ELF-1 (cell line): ENCODE data around the gene ZNF469.

Experiments used
- DNase-seq: peaks from one replicate; pipeline ENCODE4 v3.0.0-alpha.2; 2016; ENCODE audit warnings: low read depth, low spot score

Gene ZNF469, protein sequence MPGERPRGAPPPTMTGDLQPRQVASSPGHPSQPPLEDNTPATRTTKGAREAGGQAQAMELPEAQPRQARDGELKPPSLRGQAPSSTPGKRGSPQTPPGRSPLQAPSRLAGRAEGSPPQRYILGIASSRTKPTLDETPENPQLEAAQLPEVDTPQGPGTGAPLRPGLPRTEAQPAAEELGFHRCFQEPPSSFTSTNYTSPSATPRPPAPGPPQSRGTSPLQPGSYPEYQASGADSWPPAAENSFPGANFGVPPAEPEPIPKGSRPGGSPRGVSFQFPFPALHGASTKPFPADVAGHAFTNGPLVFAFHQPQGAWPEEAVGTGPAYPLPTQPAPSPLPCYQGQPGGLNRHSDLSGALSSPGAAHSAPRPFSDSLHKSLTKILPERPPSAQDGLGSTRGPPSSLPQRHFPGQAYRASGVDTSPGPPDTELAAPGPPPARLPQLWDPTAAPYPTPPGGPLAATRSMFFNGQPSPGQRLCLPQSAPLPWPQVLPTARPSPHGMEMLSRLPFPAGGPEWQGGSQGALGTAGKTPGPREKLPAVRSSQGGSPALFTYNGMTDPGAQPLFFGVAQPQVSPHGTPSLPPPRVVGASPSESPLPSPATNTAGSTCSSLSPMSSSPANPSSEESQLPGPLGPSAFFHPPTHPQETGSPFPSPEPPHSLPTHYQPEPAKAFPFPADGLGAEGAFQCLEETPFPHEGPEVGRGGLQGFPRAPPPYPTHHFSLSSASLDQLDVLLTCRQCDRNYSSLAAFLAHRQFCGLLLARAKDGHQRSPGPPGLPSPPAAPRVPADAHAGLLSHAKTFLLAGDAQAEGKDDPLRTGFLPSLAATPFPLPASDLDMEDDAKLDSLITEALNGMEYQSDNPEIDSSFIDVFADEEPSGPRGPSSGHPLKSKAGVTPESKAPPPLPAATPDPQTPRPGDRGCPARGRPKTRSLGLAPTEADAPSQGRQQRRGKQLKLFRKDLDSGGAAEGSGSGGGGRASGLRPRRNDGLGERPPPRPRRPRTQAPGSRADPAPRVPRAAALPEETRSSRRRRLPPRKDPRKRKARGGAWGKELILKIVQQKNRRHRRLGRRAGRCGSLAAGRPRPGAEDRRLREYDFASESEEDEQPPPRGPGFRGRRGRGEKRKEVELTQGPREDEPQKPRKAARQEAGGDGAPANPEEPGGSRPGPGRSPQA (N-terminal part only)

DNA sequence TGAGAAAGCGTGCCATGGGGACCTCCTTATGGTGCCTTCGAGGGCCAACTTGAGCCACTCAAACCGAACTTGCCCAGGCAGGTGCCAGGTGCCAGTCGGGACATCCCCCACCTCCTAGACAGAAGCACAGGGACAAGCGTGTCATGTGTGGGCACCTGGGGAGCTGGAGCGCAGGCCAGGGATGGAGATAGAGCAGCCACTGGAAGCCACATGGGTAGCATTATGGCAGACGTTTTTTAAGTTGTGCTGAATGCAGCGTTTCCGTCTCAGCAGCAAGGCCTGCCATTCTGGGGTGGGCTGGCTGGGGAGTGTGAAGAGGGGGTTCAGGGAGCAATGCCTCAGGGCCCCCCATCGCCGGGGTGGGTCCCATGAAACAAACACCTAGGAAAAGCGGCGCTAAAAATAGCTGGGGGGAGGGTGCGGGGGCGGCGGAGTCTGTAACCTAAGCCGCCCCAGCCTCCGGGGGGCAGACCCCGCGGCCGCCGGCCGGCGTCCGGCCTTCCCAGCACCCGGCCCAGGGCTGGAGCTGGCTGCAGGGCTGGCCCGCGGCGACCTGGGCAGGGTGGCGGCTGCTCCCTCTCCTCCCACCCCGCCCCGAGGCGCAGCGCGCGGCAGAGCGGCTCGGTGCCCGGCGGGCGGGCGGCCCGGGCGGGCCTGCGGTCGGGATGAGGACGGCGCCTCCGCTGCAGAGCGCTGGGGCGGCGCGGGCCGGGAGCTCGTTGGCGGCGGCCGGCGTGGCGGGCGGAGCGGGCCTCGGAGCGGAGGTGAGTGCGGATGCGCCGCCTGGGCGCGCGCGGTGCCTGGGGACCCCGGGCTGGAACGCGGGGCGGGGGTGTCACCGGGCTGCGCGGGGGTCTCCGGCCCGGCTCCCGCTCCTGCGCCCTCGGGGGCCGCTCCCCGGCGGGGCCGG, at the start of gene ZNF469:
Gene ZNF469, plus strand, starts transcription at position 469 of the 910 bp plus-strand sequence. CDS start 44,512 bp downstream, outside the sequence.
- DNase-seq = no peak

DNA sequence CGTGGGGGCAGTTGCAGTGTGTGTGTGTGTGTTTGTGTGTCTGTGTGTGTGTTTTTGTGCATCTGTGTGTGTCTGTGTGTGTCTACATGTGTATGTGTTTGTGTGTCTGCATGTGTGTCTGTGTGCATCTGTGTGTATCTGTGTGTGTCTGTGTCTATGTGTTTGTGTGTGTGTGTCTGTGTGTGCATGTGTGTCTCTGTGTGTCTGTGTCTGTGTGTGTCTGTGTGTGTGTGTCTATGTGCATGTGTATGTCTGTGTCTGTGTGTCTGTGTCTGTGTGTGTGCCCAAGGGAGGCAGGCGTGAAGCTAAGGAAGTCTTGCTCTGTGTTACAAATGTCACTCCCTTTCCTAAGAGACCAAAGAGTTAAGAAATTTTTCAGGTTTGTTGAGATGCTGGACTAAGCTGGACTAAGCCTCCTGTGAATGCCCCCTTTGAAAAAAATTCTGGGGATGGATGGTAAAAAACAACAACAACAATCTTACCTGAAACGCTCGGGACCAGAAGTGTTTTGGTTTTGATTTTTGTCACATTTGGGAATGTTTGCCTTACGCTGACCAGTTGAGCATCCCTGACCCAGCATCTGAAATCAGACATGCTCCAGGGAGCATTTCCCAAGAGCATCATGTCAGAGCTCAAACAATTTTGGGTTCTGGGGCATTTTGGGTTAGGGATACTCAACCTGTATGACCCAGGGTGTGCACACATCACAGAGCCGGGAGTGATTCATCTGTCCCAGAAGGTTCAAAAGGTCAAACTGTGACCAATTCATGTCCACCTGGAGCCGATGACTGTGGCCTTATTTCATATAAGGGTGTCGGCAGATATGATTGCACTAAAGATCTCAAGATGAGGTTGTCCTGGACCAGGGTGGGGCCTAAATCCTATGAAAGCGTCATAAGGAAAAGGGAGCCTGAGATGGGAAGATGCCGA, 48.6 kb upstream of the ZNF469 start:
- DNase-seq = no peak

DNA sequence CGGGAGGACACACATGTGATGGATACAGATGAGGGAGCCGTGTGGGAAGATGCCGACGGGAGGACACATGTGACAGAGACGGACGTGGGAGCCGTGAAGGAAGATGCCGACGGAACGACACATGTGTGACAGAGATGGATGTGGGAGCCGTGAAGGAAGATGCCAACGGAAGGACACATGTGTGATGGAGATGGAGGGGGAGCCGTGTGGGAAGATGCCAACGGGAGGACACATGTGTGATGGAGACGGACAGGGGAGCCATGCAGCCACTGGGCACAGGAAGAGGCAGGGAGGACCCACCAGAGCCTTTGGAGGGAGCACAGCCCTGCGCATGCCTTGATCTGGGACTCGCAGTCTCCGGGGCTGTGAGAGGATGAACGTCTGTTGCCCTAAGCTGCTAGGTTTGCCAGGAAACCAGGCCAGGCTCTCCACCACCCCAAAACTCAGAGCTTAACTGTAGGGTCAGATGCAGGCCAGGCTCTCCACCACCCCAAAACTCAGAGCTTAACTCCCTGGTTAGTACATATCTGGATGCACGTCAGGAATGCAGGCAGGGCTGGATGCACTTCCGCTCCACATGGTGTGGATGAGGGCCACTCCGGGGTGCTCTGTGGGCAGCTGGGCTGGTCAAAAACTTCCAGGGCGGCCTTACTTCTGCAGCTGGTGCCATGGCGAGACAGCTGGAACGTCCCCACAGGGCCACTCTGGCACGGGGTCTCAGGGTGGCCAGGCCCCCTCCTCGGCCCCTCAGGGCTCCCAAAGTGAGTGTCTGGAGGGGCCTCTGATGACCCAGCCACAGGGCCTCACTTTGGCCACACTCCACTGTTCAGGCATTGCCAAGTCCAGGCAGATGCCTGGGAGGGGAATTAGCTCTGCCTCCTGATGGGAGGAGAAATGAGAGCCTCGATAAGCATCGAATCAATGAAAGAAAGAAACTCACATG, 47.7 kb upstream of the ZNF469 start:
- no peak for DNase-seq

DNA sequence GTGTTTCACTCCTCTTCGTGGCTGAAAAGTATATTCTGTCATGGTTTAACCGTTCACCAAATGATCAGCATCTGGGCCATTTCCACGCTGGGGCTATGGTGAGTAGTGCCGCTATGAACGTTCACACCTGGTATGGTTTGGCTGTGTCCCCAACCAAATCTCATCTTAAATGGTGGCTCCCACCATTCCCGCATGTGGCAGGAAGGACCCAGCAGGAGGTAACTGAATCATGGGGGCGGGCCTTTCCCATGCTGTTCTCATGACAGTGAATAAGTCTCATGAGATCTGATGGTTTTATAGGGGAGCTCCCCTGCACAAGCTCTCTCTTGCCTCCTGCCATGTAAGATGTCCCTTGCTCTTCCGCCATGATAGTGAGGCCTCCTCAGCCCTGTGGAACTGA, 45.7 kb upstream of the ZNF469 start:
- DNase-seq = no peak

DNA sequence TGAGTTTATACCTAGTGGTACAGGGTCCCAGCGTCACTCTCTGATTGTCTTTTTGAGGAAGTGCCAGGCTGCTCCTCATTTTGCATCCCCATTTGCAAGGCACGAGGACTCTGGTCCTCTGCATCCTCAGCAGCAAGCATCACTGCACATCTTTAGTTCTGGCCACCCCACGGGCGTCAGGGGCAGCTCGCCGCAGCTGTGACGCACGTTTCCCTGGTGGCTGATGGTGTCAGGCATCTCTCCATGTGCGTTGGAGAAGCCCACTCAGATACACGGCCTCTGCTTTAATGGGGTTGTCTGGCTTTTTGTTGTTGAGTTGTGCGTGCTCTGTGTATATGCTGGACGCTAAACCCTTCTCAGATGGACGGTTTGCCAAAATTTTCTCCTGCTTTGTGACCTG, 45.2 kb upstream of the ZNF469 start:
- no peak for DNase-seq

DNA sequence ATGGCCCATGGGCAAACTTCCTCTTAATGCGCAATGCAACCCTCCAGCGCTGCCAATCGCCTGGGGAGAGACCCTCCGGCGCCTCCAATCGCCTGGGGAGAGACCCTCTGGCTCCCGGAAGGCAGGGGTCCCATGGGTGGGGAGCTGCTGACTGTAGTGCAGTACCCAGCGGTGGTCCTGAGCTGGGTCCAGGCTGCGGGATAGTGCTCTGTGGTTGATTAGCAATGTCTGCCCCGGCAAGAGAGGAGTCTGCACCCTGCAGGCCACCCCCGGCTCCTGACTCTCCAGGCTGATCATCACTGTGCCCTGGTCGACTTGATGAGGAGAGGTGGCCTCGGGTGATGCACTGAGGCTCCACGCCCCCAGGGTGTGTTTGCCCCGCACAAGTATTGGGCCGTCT, 44.6 kb upstream of the ZNF469 start:
- DNase-seq = no peak

DNA sequence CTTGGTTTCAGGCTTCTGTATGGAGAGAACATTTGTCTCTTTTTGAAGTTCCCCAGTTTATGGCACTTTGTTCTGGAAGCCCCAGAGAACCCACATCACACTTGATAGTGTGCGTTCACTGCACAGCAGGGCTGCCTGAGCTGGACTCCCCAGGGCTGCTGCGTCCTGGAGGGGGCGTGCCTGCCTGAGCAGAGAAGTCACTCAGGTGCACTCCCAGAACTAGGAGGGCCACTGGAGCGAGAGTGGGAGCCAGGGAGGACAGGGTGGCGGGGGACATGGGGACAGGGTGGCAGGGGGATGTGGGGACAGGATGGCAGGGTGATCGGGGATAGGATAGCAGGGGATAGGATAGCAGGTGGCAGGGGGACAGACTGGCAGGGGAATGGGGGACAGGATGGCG, 43.9 kb upstream of the ZNF469 start:
- no peak for DNase-seq

DNA sequence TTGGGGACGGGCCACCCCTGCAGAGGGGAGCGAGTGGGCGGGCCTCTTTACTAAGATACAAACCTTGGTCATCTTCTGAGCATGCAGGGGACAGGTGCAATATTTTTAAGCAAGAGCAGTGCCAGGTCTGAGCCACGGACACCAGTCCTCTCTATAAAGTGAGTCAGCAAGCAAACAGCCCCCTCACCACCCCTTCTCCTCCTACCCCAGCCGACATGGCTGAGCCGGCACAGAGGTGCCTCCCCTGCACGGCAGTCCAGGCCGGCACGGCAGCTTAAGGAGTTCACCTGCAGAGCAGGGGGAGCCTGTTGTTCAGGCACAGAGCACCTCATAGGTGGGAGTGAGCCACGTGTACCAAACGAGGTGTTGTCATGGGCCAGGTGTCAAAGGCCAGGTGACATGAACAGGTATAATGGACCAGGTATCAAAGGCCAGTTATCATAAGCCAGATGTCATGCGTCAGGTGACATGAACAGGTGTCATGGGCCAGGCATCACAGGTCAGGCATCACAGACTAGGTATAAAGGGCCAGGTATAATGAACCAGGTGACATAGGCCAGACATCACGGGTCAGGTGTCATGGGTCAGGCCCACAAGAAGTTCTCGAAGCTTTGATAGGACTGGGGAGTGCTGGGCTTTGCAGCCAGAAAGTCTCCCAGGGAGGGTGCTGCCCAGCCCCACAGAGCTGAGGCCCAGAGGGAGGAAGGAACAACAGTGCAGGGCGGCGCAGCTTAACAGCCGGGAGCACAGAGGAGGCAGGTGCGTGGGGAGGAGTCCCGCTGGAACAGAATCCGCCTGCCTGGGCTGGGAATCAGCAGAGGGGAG, 42.6 kb upstream of the ZNF469 start:
- no peak for DNase-seq

DNA sequence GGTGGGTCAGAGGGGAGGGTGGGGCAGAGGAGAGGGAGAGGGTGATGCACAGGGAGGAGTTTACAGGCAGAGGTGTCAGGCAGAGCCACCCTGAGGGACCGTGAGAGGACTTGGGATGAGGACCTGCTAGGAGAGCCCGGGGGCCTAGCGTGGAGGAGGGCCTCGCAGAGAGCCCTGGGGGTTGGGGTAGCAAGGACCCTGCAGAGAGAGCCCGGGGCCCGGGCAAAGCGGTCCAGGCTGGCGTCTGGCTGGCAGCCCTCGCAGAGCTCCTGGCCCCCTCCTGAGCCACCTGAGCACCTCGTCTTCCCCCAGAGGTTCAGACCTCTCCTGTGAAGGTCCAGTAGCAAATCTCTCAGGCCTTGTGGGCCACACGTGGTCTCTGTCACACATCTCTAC, 42.0 kb upstream of the ZNF469 start:
- DNase-seq = no peak

DNA sequence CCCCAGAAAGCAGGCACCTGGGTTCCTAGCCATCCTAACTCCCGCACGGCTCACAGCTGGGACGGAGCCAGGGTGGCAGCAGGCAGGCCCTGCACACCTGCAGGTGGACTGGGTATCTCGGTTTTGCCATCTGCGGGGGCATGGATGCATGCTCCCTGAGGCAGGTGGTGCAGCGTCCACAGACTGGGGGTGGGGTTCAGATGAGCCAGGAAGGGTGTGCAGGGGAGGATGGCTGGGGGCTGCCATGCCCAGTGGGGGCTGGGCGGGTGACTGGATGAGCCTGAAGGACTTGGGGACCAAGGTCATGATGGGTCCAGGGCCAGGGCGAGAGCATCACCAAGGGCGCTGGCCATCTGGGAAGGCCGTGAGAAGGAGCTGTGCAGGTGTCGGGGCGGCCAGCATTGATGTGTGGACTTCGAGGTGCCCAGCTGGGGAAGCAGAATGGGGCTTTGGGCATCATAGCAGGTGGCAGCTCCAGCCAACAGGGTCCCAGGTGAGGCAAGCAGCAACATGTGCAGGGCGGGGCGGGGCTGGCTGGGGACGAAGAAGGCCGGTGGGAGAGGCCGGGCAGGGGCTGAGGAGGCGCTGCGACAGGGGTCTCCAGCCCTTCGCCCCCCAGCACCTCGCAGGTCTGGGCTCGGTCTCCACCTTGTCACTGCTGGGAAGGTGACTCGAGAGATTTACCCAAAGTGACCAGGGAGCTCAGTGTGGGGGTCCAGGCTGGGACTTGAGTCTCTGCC, 41.0 kb upstream of the ZNF469 start:
- no peak for DNase-seq

DNA sequence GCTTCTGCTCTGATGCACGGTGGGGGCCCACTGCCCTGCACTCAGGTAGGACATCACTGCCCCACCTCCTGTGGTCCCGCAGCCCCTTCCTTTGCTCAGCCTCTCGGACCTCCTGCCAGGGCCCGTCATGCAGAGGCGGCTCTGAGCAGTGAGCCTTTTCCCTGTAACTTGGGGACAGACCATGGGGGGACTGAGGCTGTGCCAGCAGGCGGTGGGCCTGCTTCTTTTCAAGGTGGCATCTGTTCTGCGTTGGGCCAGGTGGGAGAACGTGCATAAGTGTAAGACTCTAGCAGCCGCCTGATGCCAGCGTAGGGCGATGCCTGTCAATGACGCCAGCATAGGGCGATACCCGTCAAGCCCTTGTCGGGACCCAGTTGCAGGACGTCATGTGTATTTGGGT, 40.3 kb upstream of the ZNF469 start:
- DNase-seq = no peak

DNA sequence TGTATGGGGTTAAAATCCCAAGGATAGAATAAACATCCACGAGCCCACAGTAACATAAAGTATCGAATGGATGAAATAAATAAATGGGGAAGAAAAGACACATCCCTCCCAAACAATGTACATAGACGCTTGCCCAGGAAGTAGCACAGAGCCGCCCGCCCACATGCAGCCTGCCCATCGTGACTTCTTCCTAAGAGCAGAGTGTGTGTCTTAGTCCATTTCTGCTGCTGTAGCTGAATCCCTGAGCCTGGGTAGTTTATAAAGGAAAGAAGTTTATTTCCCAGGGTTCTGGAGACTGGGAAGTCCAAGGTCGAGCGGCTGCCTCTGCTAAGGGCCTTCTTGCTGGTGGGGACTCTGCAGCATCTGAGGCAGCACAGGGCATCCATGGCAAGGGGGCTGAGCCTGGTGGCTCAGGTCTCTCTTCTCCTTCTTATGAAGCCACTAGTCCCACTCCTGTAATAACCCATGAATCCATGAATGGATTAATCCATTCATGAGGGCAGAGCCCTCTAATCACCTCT, 39.4 kb upstream of the ZNF469 start:
- no peak for DNase-seq

DNA sequence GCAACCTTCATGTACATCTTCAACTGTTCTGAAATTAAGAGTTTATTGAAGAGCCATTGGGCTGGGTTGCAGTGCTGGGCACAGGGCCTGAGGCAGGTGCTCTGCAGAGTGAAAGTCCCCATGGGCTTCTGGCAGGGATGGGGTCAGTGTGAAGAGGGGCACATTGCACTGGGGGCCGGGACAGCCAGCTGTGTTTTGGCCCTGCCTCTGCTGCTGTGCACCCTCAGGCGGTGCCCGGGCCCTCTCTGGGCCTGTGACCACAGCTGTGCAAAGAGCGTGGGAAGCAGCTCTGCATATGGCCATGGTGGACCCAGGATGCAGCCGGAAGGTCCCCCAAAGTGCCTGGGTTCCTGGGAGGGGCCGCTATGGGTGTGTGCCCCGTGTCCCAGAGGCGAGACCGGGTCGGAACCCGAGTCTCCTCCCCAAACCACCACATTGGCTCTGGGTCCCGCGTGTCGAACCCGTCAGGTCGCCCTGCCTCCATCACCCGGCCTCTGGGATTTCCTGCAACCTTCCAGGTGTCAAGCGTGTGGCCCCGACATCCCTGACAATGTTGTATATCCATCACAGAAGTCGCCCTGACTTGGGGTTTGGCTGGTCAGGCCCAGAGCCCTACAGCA, 38.2 kb upstream of the ZNF469 start:
- no peak for DNase-seq

DNA sequence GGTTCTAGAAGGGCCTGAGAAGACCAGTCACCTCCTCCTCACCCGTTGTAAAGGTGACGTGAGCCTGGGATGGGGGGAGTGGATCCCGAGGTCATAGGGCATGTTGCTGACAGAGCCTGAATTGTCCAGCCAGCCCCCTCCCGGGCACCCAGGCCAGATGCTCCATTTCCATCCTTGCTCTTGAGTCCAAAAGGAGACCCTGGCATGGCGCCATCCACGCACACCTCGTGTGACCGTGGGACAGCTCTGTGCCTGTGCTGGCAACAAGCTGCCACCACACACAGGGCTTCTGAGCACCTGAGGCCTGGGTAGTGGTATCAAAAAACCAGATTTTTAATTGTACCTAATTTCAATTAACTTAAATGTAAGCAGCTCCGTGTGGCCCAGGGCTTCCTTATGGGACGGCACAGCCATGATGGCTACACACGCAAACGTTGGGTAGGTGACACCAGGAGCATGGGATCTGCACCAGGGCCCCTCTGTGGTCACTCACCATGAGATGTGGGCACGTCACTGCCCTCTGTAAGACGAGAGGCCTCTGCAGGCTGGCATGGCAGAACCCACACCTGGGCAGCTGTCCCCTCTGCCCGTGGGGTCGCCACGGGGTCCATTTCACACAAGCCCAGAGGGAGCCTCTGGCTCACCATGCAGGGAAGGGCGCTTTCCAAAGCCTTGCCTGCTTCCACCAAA, 37.6 kb upstream of the ZNF469 start:
- no peak for DNase-seq

DNA sequence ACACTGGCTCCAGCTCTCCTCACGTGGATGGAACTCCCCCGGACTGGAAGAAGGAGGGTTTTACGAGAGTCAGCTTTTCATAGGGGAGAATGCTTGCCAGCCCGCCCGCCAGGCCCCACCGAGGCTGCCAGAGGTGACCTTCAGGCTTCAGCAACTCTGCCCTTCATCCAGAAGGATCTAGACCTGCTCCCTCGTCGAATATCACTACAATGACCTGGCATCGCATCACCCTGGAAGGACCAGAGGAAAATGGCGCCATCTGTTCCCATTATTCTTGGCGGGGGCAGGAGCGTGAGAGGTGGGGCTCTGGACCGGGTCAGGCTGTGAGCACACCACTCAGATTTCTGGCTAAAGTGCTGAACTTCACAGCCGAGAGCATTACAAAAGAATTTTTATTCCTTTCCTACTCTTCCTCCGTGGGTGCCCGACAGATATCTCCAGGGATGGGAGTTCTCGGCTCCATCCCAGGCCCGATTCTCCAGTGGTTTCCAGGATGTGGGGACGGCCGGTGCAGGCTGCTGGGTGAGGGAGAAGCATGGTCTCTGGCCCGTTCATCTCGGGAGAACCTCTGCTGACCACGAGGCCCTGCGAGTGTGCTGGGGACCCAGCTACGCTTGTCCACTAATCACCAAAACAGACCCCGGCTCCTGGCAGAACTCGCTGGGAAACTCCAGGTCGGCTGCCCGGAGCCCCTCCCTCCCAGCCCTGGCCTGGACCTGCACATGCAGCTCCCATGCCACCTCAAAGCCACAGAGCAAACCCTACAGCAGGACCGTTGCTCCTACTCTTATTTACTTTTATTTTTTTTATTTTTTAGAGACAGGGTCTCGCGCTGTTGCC, 36.8 kb upstream of the ZNF469 start:
- no peak for DNase-seq
